Ishikawa (cell line): ENCODE results near the gene ZSWIM6.

Experiments
- CEBPB ChIP-seq: IDR thresholded peaks from 2 replicates; pipeline ENCODE4 v1.6.1; 2012
- CREB1 ChIP-seq: IDR thresholded peaks from 2 replicates; pipeline ENCODE4 v1.6.1; 2012; ENCODE audit warnings: low read depth
- EGR1 ChIP-seq: IDR thresholded peaks from 2 replicates; pipeline ENCODE4 v1.6.1; 2012
- EP300 ChIP-seq: IDR thresholded peaks from 2 replicates; pipeline ENCODE4 v1.6.1; 2012; ENCODE audit warnings: borderline replicate concordance
- FOXM1 ChIP-seq: IDR thresholded peaks from 2 replicates; pipeline ENCODE4 v1.6.1; 2012; ENCODE audit warnings: low read depth, borderline replicate concordance
- MAX ChIP-seq: IDR thresholded peaks from 2 replicates; pipeline ENCODE4 v1.6.1; 2012
- NFIC ChIP-seq: IDR thresholded peaks from 2 replicates; pipeline ENCODE4 v1.6.1; 2012
- RAD21 ChIP-seq: IDR thresholded peaks from 2 replicates; pipeline ENCODE4 v1.6.1; 2012; ENCODE audit warnings: low read depth
- REST ChIP-seq: IDR thresholded peaks from 2 replicates; pipeline ENCODE4 v1.6.1; 2012; ENCODE audit warnings: low read depth, mild to moderate bottlenecking
- TAF1 ChIP-seq: IDR thresholded peaks from 2 replicates; pipeline ENCODE4 v1.6.1; 2012; ENCODE audit warnings: low read depth, mild to moderate bottlenecking
- TCF12 ChIP-seq: IDR thresholded peaks from 2 replicates; pipeline ENCODE4 v1.6.1; 2012; ENCODE audit warnings: low read depth
- TEAD4 ChIP-seq: IDR thresholded peaks from 2 replicates; pipeline ENCODE4 v1.6.1; 2012
- YY1 ChIP-seq: IDR thresholded peaks from 2 replicates; pipeline ENCODE4 v1.6.1; 2012; ENCODE audit warnings: low read depth
- ZBTB7A ChIP-seq: IDR thresholded peaks from 2 replicates; pipeline ENCODE4 v1.6.1; 2012; ENCODE audit warnings: low read depth
- TF ChIP-seq, protein P1 (sequence below): IDR thresholded peaks from 2 replicates; pipeline ENCODE4 v1.6.1; 2012

The ZSWIM6 gene

DNA sequence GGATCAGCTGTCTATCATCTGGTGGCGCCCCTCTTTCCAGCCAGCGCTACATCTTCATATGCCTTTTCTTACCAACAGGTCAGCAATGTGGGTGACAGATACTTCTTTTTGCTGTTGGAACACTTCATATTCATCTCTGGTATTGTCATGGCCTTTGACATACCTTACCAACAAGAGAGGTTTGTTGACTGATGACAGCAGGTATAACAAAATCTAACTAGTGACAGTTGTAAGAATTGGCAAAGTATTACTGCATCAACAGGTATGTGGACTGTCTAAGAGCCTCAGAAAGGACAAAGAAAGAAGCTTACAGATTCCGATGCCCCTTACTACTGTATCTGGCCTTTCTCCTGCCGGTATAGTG, 29.9 kb upstream of the ZSWIM6 start:
- TF ChIP-seq CEBPB (no peak), FOXM1 (no peak), EGR1 (no peak), TCF12 (no peak), ZBTB7A (no peak), MAX (no peak), REST (no peak), TAF1 (no peak), YY1 (no peak), RAD21 (no peak), CREB1 (no peak), EP300 (no peak), NFIC (no peak), TEAD4 (no peak)
- TF ChIP-seq, protein P1, sequence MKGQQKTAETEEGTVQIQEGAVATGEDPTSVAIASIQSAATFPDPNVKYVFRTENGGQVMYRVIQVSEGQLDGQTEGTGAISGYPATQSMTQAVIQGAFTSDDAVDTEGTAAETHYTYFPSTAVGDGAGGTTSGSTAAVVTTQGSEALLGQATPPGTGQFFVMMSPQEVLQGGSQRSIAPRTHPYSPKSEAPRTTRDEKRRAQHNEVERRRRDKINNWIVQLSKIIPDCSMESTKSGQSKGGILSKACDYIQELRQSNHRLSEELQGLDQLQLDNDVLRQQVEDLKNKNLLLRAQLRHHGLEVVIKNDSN, result no peak

GRCh38 chr5:61303346-61303745, 28.7 kb upstream of the ZSWIM6 start:
- TF ChIP-seq TAF1 (no peak), REST (no peak), RAD21 (no peak), EP300 (no peak), CREB1 (no peak), ZBTB7A (no peak), EGR1 (no peak), MAX (no peak), YY1 (no peak), TCF12 (no peak), TEAD4 (no peak), NFIC (no peak), FOXM1 (no peak)
- TF ChIP-seq, protein P1, result no peak

DNA sequence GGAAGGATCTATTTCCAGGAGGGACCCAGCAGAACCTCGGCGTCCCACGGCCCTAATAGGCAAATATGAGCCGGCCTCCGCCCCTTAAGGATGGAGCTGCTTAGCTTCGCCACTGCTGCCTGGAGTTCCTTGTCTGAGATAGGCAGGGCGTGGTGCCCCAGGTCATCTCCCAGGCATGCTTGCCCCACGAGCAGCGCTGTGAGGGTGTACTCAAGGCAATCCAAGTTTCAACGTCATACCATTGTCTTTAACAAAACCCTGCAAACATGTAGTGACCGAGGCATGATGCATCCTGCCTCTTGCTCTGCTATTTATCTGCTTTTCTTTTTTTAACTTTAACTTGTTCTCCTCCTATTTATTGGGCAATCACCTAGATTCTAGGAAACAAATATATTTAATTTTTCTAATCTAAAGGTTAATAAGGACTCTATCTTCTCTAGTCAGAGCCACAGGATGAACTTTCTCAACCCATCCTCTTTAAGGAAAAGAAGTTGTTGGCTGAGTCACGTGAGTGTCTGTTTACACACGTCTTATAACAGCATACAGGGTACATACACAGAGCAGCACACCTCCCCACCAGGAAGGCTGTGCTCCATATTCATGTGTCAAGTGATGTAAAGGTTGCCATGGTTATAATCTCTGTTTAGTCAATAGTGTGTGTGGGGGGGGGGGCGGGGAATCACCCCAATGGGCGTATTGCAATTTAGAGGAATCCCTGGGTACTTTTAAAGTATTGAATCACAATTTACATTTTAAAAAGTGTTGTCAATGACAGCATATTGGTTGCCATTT, 27.3 kb upstream of the ZSWIM6 start:
- TF ChIP-seq EP300, result no peak
- no peak for TF ChIP-seq TCF12
- peak; percentile 52 for TF ChIP-seq TEAD4
- TF ChIP-seq RAD21, result no peak
- TF ChIP-seq YY1, result no peak

- TF ChIP-seq EP300 (no peak), TCF12 (no peak), RAD21 (no peak), FOXM1 (no peak), YY1 (no peak), CREB1 (no peak)
Measured at GRCh38 chr5:61306531-61307131, 25.4 kb upstream of the ZSWIM6 start.

GRCh38 chr5:61307191-61307590, 24.9 kb upstream of the ZSWIM6 start:
- TF ChIP-seq TCF12, result no peak
- TF ChIP-seq FOXM1, result no peak
- no peak for TF ChIP-seq EGR1
- no peak for TF ChIP-seq TEAD4
- TF ChIP-seq RAD21, result no peak
- no peak for TF ChIP-seq MAX
- TF ChIP-seq CREB1, result no peak
- no peak for TF ChIP-seq CEBPB
- TF ChIP-seq, protein P1, result no peak
- no peak for TF ChIP-seq TAF1
- TF ChIP-seq NFIC, result no peak
- TF ChIP-seq ZBTB7A, result no peak
- no peak for TF ChIP-seq YY1
- no peak for TF ChIP-seq REST
- no peak for TF ChIP-seq EP300
